HCEC 1CT (cell line): ENCODE results near the gene XPO4.
A peak's percentile ranks its signal among the peaks of the same experiment; 100 is the strongest.

ENCODE experiments used
- DNase-seq: peaks from one replicate; pipeline ENCODE4 v3.0.0-alpha.2; 2017

The XPO4 gene

DNA sequence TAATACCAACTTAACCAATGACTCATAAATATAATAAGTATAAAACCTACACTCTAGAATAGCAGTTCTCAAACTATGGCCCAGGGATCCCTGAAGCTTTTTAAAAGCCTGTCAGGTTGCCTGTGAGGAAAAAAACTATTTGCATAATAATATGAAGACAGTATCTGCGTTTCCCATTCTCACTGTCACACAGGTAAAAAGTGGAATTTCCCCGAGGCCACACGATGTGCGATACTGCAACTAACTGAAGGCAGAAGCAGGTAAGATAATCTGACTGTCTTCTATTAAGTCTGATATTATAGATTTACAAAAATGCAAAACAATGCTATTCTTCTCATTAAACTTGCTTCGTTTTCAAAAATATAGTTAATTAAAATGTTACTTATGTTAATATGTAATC, 76.2 kb downstream of the XPO4 start:
- no peak for DNase-seq

DNA sequence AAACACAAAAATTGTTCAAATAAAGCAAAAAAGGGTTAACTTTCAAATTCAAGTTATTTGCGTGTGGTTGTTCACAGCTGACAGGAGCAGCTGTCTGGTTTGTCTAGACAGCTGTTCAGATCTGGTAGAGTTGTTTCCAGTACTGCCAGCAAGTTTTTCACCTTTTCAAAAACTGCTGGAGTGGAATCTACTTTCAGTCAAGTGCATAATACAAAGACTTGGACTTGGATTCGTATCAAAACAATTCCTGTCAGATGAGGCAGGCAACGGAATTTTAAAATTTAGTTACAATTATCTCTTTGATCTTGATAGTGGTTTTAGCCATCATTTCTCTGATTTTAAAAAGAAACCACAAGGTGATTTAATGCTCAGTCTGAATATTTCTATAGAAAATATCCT, 77.1 kb downstream of the XPO4 start:
- no peak for DNase-seq

DNA sequence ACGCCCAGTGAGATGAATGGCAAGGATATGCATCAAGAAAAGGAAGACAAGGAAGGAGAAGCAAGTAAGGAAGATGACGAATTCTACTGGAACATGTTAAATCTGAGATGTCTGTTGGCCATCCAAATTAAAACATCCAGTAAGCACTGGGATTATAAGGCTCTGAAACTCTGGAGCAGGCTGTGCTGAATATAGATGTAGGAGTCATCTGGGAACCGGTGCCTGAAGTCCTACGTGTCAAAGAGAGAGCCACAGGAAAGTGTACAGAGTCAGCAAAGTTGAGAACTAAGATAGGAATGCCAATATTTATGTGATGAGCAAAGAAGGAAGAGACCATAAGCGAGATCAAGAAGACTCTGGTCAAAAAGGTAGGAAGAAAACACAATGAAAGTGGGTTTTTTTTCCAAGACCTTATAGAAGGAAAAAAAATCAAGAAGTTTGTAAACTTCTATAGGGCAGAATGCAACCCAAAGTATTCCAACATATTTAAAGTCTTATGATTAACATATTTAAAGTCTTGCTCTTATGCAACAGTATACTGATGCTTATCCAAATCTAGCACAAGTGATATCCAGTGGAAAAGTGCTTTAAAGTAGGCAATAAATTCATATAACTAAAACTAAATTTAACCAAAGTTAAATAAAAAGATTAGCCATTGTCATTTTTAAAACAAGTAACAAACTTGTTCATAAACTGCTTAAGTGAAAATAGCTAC, 77.6 kb downstream of the XPO4 start:
- peak; percentile 88 for DNase-seq

DNA sequence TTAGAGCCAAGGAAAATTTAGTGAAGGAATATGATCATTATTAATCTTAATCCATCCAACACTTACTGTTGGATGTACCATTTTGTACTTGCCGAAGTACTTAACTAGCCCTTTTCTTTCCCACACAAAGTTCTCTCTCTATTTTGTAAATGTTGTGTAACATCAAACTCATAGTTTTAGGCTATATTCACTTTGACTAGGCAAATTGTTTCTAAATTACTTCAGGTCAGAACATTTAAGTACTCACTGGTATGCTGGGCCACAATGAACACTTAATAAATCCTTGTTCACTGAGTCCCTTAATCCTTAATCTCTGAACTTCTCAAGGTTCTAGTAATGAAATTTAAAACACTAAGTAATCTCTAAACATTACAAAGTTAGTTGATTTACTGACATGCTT, 79.5 kb downstream of the XPO4 start:
- no peak for DNase-seq

DNA sequence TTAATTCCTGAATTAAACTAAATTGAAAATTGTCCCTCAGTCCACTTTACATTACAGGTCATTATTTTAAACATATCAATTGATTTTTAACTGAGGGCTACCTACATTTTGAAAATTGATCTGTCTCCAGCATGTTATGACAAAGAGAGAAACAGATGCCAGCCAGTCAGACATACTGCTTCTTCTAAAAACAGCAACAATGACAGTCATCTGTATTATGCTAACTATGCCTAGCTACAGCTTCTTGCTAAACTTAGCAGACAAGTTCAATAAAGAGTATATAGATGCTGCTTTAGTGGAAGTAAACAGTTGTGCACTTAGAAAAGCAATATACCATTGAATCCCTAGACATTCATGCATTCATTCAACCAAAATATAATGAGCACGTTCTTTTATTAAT, 80.1 kb downstream of the XPO4 start:
- no peak for DNase-seq

DNA sequence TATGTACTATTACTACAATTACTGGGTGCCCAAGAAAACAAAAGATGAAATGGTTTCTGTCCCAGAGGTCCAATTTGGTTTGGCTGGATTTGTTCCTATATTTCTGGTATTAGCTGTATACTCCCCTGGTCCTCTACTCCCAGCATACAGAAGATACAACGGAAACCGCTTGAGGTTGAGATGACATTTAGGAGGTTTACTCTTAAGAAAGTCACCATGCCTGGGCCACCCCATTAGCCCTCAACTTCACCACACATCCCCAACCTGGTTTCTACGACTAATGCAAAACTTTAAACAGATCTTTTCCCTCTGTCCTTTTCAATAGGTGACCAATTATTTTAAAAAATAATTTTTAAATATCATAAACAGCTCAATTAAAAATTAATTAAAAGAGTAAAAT, 82.8 kb downstream of the XPO4 start:
- no peak for DNase-seq

DNA sequence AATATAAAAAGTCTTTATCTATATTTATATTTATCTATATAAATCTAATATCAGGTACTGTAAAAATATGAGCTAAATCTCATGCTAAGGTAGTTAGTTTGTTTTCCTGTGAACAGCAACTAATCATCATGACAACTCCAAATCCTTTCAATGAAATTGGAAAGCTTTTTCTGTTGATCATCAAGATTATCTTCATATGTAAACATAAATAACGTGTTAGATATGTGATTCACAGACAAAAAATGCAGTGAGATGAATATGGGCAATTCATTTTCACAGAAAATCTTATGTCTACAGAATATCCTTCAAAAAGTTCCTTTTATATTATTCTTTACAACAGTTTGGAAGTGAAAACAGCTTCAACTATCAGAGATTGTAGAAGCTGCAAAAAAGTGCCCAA, 87.1 kb downstream of the XPO4 start:
- no peak for DNase-seq

DNA sequence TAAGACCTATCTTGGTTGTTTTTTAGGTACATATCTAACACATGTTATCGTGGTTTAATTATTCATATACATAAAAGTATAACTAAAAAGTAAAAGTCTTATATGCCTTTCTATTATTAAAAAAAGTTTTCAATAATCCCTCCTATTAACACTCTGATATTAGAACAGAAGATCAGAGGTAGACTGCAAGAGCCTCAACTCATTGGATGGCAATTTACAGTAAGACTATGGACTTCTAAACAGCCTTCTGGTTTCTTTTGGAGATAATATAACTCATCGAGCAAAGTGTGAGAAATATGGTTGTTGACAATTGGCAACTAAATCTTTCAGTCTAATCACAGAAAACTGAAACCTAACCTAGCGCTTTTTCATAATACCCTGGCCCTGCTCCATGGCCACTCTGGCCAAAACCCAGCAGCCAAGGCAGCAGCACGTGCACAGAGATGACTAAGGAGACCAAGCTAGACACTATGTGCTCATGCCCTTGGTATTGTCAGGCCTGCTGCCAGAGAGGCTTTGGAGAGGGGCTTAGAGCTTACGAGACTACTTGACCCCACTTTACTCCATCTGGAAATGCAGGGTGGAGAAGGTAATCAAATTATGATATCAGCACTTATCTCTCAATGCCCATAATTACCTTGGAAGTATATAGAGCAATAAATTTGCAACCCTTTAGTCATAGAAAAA, 88.2 kb downstream of the XPO4 start:
- DNase-seq, result peak; percentile 86

DNA sequence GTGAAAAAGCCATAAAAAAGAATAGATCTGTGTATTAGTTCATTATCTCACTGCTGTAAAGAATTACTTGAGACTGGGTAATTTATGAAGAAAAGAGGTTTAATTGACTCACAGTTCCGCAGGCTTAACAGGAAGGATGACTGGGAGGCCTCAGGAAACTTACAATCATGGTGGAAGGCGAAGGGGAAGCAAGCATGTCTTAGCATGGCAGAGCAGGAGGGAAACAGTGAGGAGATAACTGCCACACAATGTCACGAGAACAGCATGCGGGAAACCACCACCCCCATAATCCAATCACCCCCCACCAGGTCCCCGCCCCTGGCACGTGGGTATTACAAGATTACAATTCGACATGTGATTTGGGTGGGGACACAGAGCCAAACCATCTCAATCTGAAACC, 89.7 kb downstream of the XPO4 start:
- no peak for DNase-seq

DNA sequence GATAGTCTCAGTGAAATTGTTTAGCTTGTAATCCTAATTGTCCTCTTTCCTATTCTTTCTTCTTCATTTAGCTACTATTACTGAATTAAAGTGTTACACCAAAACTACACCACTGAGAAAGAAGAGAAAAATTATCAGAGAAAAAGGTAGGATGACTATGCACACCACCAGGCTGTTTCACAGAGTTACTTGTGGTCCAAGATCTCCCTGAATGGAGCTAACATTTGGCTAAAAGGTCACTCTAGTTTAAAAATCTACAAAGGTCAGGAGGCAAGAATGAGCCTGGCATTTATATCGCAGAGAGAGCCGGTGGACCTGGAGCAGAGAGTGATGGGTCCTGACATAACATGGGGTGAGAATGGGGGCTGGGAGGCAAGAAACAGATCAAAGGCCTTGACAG, 91.7 kb downstream of the XPO4 start:
- no peak for DNase-seq

DNA sequence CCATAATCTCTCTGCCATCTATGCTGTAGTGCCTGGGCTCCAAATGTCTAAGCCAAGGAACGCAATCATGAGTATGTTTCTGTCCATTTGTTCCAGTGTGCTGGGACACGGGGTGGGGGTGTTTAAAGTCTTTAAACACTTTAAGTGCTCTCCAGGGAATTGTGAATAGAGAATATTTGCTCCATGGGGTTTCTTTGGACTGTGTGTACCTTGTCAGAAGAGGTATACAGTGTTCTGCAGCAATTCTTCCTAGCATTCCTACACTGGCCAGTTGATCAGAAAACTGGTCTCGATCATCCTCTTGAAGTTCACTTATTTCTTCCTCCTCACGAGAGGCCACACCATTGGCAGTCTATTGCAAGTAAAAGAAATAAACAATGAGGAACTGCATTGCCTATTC, 93.7 kb downstream of the XPO4 start:
- DNase-seq, result no peak

DNA sequence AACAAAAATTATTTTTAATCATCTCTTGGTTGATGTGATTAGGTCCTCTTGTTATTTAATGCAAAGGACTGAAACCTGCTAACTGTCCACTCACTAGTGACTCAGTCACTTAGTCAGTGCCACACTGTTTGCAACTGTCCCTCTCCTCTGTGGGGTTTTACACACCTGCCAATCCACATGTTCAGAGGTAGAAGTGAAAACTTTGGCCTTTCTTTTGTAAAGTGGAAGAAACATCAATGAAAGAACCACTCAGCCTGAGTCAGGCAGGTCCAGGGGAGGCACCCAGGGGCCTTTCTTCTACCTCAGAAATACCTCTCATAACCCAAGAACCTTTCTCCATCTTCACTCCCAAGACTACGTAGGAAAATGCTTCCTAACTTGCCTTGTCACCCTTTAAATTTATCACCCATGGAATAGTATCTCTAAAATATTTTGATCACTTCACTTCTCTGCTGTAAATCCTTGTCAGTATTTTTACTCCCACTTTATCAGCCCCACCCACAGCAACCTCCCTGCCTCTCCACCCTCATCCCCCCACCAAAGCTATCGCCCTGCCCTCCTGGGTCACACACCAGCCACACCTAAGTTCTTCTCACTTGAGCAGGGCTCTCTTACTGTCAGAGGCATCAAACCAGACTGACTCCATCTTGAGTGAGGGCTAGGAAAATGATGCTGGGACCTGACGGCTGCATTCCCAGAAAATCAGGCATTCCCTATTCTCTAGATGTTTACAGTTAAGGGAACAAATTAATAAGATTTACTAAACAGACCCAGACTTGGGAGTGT, 99.2 kb downstream of the XPO4 start:
- no peak for DNase-seq

DNA sequence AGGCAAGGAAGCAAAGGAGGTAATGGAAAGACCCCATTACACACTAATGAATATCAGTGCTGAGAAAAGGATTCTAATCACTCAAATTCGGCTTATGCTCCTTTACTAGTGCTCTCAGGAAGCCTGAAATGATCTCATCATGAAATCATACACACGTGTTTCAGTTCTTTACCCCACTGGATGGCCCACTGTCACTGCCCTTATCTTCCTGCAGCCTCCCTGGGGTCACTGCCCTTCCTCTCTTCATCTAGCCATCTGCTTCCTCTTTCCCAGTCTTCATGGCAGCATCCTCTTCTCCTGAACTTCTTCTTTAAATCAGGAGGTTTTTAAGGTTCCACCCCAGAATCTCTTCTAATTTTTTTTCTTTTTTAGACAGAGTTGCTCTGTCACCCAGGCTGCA, 100.8 kb downstream of the XPO4 start:
- DNase-seq, result no peak

DNA sequence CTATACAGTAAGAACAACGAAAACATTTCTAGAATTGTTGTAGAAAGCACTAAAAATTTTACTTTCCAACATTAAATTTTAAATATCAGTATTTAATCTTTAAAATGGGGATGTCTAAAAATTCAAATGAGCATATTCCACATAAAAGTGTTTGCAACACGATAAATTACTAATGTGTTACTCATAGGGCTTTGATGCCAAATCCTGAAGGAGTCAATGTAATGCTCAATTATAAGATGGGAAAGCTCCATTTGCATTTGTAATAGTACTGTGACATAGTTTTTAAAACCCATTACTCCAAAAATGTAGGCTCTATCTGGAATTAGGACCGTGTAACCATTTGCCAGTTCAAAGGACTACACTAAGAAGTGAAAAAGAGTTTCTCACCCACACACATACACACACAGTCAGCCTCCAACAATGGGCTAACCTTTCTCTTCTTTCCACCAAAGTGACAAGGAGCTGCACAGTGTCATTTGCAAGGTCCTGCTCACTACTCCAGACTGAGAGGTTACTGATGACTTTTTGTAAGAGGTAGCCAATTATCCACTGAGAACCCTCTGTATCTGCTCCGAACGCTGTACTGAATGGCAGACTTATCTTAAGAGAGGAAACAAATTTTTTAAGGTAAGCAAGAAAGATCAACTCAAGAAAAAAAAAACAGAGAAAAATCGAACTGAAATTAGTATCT, 102.7 kb downstream of the XPO4 start:
- peak; percentile 67 for DNase-seq

DNA sequence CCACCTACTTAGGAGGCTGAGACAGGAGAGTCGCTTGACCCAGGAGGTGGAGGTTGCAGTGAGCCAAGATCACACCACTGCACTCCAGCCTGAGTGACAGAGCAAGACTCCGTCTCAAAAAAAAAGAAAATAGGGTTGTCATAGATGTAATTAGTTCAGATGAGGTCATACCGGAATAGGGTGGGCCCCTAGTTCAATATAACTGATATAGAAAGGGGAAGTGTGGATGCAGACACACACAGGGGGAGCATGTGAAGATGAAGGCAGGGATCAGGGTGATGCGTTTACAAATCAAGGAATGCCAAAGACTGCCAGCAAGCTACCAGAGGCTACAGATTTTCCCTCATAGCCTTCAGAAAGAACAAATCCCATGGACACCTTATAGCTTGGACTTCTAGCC, 104.5 kb downstream of the XPO4 start:
- no peak for DNase-seq

DNA sequence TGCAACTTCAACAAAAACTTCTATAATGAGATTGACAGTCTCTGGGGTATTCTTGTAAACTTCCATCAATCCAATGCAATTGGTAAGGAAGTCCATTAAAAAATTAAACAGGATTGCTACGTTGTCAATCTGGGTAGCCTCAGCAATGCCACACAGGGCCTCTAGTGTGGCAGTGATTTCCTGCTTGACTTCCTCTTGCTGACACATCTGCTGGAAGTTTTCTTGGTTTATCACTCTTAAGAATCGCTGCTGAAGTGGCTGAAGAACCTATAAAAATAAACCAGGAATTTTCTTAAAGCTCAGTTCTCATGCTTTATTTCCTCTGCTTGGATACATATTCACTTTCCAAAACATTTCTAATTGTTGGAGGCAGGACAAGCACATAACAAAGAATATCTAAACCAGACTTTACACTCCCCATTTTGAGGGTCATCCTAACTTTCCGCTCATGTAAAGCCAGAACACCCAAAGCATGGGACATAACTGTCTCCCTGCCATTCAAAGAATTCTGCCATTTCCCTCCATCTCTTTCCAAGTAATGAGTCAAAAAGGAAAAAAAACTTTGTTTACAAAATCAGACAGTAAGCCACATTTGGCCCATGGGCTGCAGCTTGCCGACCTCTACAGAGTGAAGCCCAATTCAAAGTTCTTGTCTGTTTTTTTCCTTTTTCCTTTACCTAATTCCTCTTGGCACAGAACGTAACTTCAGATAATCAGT, 105.6 kb downstream of the XPO4 start:
- DNase-seq, result peak; percentile 30

DNA sequence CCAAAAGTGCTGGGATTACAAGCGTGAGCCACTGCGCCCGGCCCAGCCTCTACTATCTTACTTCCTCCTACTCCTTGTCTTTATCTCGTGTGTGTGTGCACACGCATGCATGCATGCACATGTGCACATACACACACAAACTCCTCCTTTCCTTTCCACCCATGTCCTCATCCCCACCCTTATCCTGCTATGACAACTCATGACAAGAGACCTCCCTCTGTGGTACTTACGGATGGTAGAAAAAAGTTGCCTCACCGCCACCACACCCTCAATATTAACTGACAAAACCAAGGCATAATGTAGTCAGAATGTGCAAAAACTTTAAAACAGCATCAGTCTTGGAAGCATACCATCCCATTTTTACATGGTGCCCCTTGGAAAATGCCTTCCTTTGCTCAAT, 112.9 kb downstream of the XPO4 start:
- DNase-seq, result no peak

DNA sequence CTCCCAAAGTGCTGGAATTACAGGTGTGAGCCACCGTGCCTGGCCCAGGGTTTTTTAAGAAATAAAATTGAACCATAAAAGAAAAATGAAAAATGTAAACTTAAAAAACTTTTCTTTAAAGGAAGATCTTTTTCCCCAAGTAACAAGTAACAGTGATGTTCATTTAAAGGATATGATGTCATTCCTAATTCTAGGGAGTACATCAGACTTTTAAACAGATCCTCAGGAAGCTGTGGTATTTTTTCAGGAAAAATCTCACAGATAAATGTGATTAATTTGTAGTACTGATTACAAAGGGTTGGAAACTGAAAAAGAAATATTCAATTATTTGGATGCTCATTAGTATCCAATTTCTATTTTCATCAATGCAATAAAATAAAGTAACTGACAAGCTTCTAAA, 114.2 kb downstream of the XPO4 start:
- no peak for DNase-seq

DNA sequence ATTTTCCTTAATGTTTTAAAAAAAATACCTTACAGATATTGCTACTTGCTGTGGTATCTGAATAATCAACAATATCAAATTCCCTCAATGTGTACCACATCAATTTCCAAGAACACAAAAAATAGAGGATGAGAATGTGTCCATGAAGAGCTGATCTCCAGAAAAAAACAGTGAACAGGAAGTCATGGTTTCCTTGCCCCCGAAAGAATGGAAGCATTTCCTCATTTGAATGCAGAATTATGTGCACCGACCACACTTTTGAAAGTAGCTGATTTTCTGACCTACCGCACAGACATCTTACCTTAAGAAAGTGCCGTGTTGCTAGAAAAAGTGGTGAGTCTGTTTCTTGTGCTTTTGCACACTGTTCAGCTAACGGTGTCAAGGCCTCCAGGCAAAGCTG, 115.4 kb downstream of the XPO4 start:
- DNase-seq, result no peak

DNA sequence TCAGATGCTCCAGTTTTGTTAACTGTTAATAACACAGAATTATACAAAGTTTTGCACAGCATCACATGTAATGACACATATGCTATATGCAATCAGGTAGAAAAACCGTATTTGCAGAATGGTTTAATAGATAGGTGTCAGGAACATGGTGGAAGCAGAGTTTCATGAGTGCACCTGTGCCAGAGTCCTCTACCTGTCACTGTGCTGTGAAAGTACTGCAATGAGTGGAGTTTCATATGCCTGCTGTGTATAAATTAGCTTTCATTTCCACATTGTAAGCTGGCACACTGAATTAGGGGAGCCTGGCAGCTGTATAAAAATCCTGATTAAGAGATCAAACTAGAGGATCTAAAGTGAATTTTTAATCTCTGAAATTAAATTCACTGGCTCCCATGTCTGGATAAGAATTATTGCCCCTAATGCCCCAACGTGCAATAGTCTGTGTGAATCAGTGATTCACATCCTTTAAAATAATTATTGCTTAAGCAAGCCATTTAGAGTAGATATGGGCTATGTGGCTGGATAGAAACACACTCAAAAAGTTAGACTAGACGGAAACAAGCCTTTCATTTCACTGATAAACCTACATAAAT, 120.3 kb downstream of the XPO4 start:
- no peak for DNase-seq

DNA sequence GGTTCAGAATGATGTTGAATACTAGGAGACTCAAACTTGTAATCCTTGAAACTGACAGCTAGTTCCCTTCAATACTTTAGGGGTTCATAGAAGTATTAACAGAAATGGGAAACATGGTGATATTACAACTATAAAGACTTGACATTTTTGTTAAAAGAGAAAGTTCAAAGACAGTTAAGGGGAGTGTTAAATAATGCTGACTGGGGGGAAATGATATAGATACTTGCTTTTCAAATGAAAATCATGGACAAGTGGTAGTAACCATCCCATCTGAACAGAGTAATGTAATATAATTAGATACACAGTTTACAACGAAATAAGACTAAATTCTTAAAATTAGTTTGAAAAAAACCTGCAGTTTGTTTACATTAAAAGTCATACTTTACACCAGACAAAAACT, 122.2 kb downstream of the XPO4 start:
- no peak for DNase-seq

DNA sequence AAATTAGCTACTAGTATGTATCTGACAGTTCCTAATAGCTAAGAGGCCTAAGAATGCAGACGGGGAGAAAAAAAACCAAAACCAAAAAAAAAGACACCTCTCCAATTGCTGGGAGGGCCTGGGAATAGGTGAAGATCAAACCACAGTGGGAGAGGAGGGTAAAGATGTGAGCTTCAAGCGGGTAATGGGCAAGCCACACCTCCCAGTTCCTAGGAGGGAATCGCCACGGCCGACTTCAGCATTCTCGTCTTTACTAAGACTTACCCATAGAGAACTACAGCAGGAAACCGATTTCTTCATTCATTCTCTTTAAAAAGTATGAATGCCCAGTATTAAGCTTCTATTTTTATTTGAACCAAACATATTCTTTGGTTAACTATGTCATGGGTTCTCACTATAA, 123.1 kb downstream of the XPO4 start:
- no peak for DNase-seq

DNA sequence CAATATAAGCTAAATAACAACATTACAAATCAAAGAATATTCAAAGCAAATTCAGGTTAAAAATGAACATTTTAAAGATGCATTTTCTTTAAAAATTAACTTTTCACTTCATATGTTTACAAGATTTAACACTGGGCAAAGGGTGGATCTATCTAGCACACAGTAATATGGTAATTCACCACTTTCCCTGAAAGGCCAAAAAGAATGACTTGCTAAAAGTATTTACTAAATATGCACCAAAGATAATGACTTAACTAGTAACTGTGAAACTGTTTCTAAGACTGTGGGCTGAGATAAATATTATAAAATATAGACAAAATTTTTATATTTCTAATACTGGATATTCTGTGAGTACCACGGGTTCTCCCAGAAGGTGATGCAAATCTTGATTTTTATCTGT, 124.2 kb downstream of the XPO4 start:
- DNase-seq, result no peak
